A549 (cell line): ENCODE results near the gene FAM216A. TPM values are rescaled to one million over a fixed set of nuclear protein-coding genes. Genes with fewer than 3 reads are reported as not detected.

ENCODE experiments used
- ATAC-seq, 2 experiments: fragments of 200-7000 bp in 1 of 2; fragments of >200 bp in 1 of 2; cut with Nextera tagmentation in 1 of 2; cut with Tn5 transposase in 1 of 2; 3 replicates each; pipeline versions ENCODE4 v1.8.0 to v1.9.1; 2018 to 2020; ENCODE audit warnings: mild to moderate bottlenecking in 1 of 2, moderate library complexity in 1 of 2
- CTCF ChIA-PET: fragments of 300-600 bp; sonication (Branson Sonifier 250); formaldehyde crosslinking; extraction: SDS; loops from one replicate; lab custom pipeline; 2021; ENCODE audit warnings: antibody characterized with exemption, inconsistent platforms; lab: Yijun Ruan, JAX
- POLR2A ChIA-PET: fragments of 350-600 bp; formaldehyde crosslinking; extraction: SDS; loops from one replicate; lab custom pipeline; 2021; ENCODE audit warnings: antibody characterized with exemption, inconsistent platforms; lab: Yijun Ruan, JAX
- DNase-seq, 2 experiments: peaks; one replicate each; pipeline versions ENCODE4 v3.0.0 to v3.0.0-alpha.2; 2011 to 2016; ENCODE audit warnings: low read depth in 1 of 2, low spot score in 1 of 2
- FAIRE-seq: peaks from 2 replicates; lab custom pipeline; 2011; peaks lifted over from hg19 to GRCh38; lab: Jason Lieb, UNC
- H3K27ac ChIP-seq, 2 experiments: fragments of >200 bp; sonication (Bioruptor Twin); formaldehyde crosslinking; 3 replicates each; pipeline ENCODE4 v1.5.1; 2016 to 2017
- H3K4me1 ChIP-seq: fragments of >200 bp; sonication (Bioruptor Twin); formaldehyde crosslinking; 3 replicates; pipeline ENCODE4 v1.6.1; 2016
- H3K4me2 ChIP-seq: fragments of >200 bp; sonication (Bioruptor Twin); formaldehyde crosslinking; 3 replicates; pipeline ENCODE4 v1.6.1; 2016
- H3K4me3 ChIP-seq: fragments of >200 bp; sonication (Bioruptor Twin); formaldehyde crosslinking; 3 replicates; pipeline ENCODE4 v1.5.1; 2016
- H3K9me3 ChIP-seq: fragments of >200 bp; sonication (Bioruptor Twin); formaldehyde crosslinking; 3 replicates; pipeline ENCODE4 v1.6.1; 2016
- BHLHE40 ChIP-seq: IDR thresholded peaks from 2 replicates; pipeline ENCODE4 v1.6.1; 2012; ENCODE audit warnings: low read depth, low read length, inconsistent platforms
- CHD4 ChIP-seq: fragments of 200-600 bp; sonication (generic); IDR thresholded peaks from 2 replicates; pipeline ENCODE4 v1.6.1; 2016; ENCODE audit warnings: antibody characterized with exemption, mild to moderate bottlenecking, borderline replicate concordance
- EHF ChIP-seq: fragments of 250-450 bp; sonication (Bioruptor Pico); IDR thresholded peaks from 2 replicates; pipeline ENCODE4 v1.5.0; 2020; ENCODE audit warnings: mild to moderate bottlenecking
- EP300 ChIP-seq, 2 experiments: fragments of >200 bp; sonication (Bioruptor Twin); formaldehyde crosslinking; IDR thresholded peaks; 2 replicates in 1 of 2; 3 replicates in 1 of 2; pipeline ENCODE4 v1.6.1; 2016 to 2017
- ESRRA ChIP-seq: fragments of 150-350 bp; IDR thresholded peaks from 2 replicates; pipeline ENCODE4 v1.6.1; 2014; ENCODE audit warnings: mild to moderate bottlenecking, low read length, borderline replicate concordance
- FOXS1 ChIP-seq: fragments of 250-450 bp; sonication (Bioruptor Pico); IDR thresholded peaks from 2 replicates; pipeline ENCODE4 v1.5.0; 2020; ENCODE audit warnings: mild to moderate bottlenecking, moderate library complexity
- HEYL ChIP-seq: fragments of 250-450 bp; sonication (Bioruptor Pico); IDR thresholded peaks from 2 replicates; pipeline ENCODE4 v1.8.0; 2021; ENCODE audit warnings: mild to moderate bottlenecking, moderate library complexity
- HOXA7 ChIP-seq: fragments of 250-450 bp; sonication (Bioruptor Pico); IDR thresholded peaks from 2 replicates; pipeline ENCODE4 v1.5.0; 2020; ENCODE audit warnings: mild to moderate bottlenecking, moderate library complexity
- KDM1A ChIP-seq: fragments of 200-600 bp; sonication (generic); IDR thresholded peaks from 2 replicates; pipeline ENCODE4 v1.6.1; 2016; ENCODE audit warnings: low read depth, mild to moderate bottlenecking
- KDM5A ChIP-seq: fragments of 200-600 bp; sonication (generic); IDR thresholded peaks from 2 replicates; pipeline ENCODE4 v1.6.1; 2016; ENCODE audit warnings: antibody characterized with exemption, mild to moderate bottlenecking
- MAZ ChIP-seq: fragments of 150-350 bp; IDR thresholded peaks from 2 replicates; pipeline ENCODE4 v1.6.1; 2014; ENCODE audit warnings: antibody characterized with exemption, low read depth, low read length, borderline replicate concordance
- MYC ChIP-seq: IDR thresholded peaks from 2 replicates; pipeline ENCODE4 v1.6.1; 2012; ENCODE audit warnings: mild to moderate bottlenecking, inconsistent platforms, low read length, improper control_type of control experiment, borderline replicate concordance
- PHF8 ChIP-seq: fragments of 200-600 bp; sonication (generic); IDR thresholded peaks from 2 replicates; pipeline ENCODE4 v1.6.1; 2016; ENCODE audit warnings: low read depth, mild to moderate bottlenecking, antibody characterized with exemption, moderate library complexity, borderline replicate concordance
- POLR2A ChIP-seq: IDR thresholded peaks from 2 replicates; pipeline ENCODE4 v1.6.1; 2012; ENCODE audit warnings: mild to moderate bottlenecking, low read length
- RARB ChIP-seq: fragments of 250-450 bp; sonication (Bioruptor Pico); IDR thresholded peaks from 2 replicates; pipeline ENCODE4 v1.8.0; 2021; ENCODE audit warnings: mild to moderate bottlenecking, moderate library complexity
- RCOR1 ChIP-seq: fragments of 150-350 bp; IDR thresholded peaks from 2 replicates; pipeline ENCODE4 v1.6.1; 2014; ENCODE audit warnings: antibody characterized with exemption, low read length, low read depth
- RFX5 ChIP-seq: fragments of 450-650 bp; IDR thresholded peaks from 2 replicates; pipeline ENCODE4 v1.7.1; 2014; ENCODE audit warnings: antibody characterized with exemption, mild to moderate bottlenecking, moderate library complexity
- SMC3 ChIP-seq: fragments of >200 bp; sonication (Bioruptor Twin); formaldehyde crosslinking; IDR thresholded peaks from 3 replicates; pipeline ENCODE4 v1.6.1; 2018; ENCODE audit warnings: inconsistent platforms
- ZFP36 ChIP-seq: fragments of 450-650 bp; IDR thresholded peaks from 2 replicates; pipeline ENCODE4 v1.6.1; 2014; ENCODE audit warnings: borderline replicate concordance; ENCODE audit not compliant: partially characterized antibody
- WGBS: methylation state at CpG from one replicate; pipeline ENCODE4 v1.1.6; 2017; ENCODE audit errors: missing lambda C conversion rate; 5-methylcytosine and 5-hydroxymethylcytosine counted together
- polyA plus RNA-seq, 4 experiments: library from polyadenylated mRNA; depleted of rRNA in 3 of 4; stranded (reverse); fragments of >200 nt; fragmentation: RNase III in 1 of 4; extraction: RNeasy Plus Mini Kit Qiagen cat#74134 plus additional on column Dnase treatment in 1 of 4; gene quantifications; 2 replicates in 3 of 4; 3 replicates in 1 of 4; pipeline ENCODE4 v1.2.3, GENCODE V29; 2011 to 2017
- TF ChIP-seq, protein P1 (sequence below): fragments of 150-350 bp; IDR thresholded peaks from 2 replicates; pipeline ENCODE4 v1.6.1; 2014; ENCODE audit warnings: low read depth, mild to moderate bottlenecking, low read length
- TF ChIP-seq, protein P2 (sequence below): fragments of >200 bp; sonication (Bioruptor Twin); formaldehyde crosslinking; IDR thresholded peaks from 3 replicates; pipeline ENCODE4 v1.5.1; 2016
- TF ChIP-seq, protein P3 (sequence below): fragments of 250-450 bp; sonication (Bioruptor Pico); IDR thresholded peaks from 2 replicates; pipeline ENCODE4 v1.5.0; 2021; ENCODE audit warnings: mild to moderate bottlenecking, moderate library complexity, borderline replicate concordance
- TF ChIP-seq, protein P4 (sequence below): IDR thresholded peaks from 2 replicates; pipeline ENCODE4 v1.6.1; 2012

The FAM216A gene
- polyA plus RNA-seq, 2 of the 4 experiments (the other 2 are of a cell fraction): 18.1 to 40.6 TPM

DNA sequence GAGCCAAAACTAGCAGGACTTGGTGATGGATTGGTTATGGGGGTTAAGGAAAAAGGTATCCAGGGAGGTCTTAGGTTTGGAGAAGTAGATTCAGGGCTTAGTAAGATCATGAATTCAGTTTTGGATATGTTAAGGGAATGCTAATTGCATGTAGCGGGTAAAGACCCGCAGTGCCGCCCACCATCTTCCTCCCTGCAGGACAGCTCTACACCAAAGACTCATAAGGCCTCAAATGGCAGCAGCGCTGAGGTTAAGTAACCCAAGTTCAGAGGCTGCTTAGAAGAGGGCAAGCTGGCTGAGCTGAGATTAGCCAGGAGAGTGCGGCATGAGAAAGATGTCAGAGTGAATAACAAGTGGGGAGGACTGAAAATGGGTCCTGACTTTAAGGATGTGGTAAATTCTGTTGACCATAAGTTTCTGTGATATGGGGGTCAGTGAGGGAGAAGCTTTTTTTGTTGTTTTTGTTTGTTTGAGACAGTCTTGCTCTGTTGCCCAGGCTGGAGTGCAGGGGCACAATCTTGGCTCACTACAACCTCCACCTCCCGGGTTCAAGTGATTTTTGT lies 59.7 kb downstream of the FAM216A start:
- Histone ChIP-seq H3K4me2 (no peak overlapping the region), H3K9me3 (no peaks in the 10 kb centered on the region), H3K27ac (no peak overlapping the region), H3K4me1 (peaks cover 6% of the 10 kb centered on the region; the same call in 2 of the 3 replicates), H3K4me3 (no peak overlapping the region)
- ChIA-PET POLR2A (interaction anchor here (0.6 kb wide), 1 partner anchor 71 kb away, joined by 6 read pairs; no protein-coding TSS in a partner anchor), CTCF (interaction anchor here (0.9 to 4.0 kb wide), 9 partner anchors 9 to 299 kb away, joined by 3 to 14 read pairs (median 5); partner anchors contain the start of genes ARPC3 and FAM216A)
- TF ChIP-seq RARB (CRISPR knock-in tag): no peak
- TF ChIP-seq ZFP36: no peak
- no peak for TF ChIP-seq MAZ
- TF ChIP-seq RCOR1: no peak
- TF ChIP-seq, protein P1, sequence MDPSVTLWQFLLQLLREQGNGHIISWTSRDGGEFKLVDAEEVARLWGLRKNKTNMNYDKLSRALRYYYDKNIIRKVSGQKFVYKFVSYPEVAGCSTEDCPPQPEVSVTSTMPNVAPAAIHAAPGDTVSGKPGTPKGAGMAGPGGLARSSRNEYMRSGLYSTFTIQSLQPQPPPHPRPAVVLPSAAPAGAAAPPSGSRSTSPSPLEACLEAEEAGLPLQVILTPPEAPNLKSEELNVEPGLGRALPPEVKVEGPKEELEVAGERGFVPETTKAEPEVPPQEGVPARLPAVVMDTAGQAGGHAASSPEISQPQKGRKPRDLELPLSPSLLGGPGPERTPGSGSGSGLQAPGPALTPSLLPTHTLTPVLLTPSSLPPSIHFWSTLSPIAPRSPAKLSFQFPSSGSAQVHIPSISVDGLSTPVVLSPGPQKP: no peak
- no peak for TF ChIP-seq BHLHE40
- TF ChIP-seq POLR2A: no peak
- no peak for TF ChIP-seq PHF8
- TF ChIP-seq, protein P2, sequence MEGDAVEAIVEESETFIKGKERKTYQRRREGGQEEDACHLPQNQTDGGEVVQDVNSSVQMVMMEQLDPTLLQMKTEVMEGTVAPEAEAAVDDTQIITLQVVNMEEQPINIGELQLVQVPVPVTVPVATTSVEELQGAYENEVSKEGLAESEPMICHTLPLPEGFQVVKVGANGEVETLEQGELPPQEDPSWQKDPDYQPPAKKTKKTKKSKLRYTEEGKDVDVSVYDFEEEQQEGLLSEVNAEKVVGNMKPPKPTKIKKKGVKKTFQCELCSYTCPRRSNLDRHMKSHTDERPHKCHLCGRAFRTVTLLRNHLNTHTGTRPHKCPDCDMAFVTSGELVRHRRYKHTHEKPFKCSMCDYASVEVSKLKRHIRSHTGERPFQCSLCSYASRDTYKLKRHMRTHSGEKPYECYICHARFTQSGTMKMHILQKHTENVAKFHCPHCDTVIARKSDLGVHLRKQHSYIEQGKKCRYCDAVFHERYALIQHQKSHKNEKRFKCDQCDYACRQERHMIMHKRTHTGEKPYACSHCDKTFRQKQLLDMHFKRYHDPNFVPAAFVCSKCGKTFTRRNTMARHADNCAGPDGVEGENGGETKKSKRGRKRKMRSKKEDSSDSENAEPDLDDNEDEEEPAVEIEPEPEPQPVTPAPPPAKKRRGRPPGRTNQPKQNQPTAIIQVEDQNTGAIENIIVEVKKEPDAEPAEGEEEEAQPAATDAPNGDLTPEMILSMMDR: no peak
- no peak for TF ChIP-seq ESRRA
- TF ChIP-seq, protein P3, sequence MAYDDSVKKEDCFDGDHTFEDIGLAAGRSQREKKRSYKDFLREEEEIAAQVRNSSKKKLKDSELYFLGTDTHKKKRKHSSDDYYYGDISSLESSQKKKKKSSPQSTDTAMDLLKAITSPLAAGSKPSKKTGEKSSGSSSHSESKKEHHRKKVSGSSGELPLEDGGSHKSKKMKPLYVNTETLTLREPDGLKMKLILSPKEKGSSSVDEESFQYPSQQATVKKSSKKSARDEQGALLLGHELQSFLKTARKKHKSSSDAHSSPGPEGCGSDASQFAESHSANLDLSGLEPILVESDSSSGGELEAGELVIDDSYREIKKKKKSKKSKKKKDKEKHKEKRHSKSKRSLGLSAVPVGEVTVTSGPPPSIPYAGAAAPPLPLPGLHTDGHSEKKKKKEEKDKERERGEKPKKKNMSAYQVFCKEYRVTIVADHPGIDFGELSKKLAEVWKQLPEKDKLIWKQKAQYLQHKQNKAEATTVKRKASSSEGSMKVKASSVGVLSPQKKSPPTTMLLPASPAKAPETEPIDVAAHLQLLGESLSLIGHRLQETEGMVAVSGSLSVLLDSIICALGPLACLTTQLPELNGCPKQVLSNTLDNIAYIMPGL (CRISPR knock-in tag): no peak
- TF ChIP-seq FOXS1 (CRISPR knock-in tag): no peak
- TF ChIP-seq KDM5A: no peak
- no peak for TF ChIP-seq HEYL (CRISPR knock-in tag)
- TF ChIP-seq HOXA7 (CRISPR knock-in tag): no peak
- no peak for TF ChIP-seq EP300 (IDR thresholded peaks at IDR 0.05)
- TF ChIP-seq CHD4: no peak
- TF ChIP-seq, protein P4, sequence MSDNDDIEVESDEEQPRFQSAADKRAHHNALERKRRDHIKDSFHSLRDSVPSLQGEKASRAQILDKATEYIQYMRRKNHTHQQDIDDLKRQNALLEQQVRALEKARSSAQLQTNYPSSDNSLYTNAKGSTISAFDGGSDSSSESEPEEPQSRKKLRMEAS: no peak
- TF ChIP-seq EHF (CRISPR knock-in tag): no peak
- FAIRE-seq: no peak
- 95% methylated on average over 6 of the region's 6 CpGs for WGBS
- ATAC-seq: peak in 1 of 2 experiments; percentile 45; a peak in 2 of 6 replicates
- DNase-seq: no peak

DNA sequence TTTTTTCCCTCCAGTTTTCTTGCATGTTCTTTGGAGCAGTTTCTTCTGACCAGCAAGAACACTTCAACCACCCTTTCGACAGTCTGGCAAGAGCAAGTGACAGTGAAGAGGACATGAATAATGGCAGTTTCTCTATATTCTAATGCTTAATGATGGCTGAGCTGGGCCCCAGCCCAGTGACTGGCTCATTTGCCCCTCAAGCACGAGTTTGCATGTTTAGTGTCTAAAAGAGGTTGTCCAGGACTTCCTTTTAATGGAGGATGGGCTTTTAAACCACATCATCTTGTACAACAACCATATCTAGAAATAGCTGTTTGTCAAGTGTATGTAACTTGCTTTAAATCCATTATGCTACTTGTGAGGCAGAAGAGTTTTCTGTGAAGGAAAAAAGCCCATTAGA lies 61.9 kb downstream of the FAM216A start:
- DNase-seq (no peak), ATAC-seq (no peak), FAIRE-seq (no peak)
- no peak for TF ChIP-seq BHLHE40
- TF ChIP-seq RFX5: no peak
- no peak for TF ChIP-seq SMC3
- TF ChIP-seq EHF (CRISPR knock-in tag): no peak
- no peak for TF ChIP-seq RCOR1
- no peak for TF ChIP-seq KDM1A
- TF ChIP-seq MYC: no peak
- TF ChIP-seq ESRRA: no peak
- no peak overlapping the region for H3K4me3 ChIP-seq
- ChIA-PET CTCF (interaction anchor here (1.4 to 3.3 kb wide), 2 partner anchors 13 to 21 kb away, joined by 3 to 9 read pairs; no protein-coding TSS in a partner anchor), POLR2A (no interaction called here)
- peaks cover 15% of the 10 kb centered on the region for H3K4me1 ChIP-seq
- H3K9me3 ChIP-seq: no peaks in the 10 kb centered on the region
- H3K4me2 ChIP-seq: no peak overlapping the region
- 93% methylated on average over 2 of the region's 2 CpGs for WGBS
- H3K27ac ChIP-seq: no peak overlapping the region
